ENCODE data around the gene SUDS3. TPM values are rescaled to one million over a fixed set of nuclear protein-coding genes. Genes with fewer than 3 reads are reported as not detected.

The SUDS3 gene
- total and polyA plus RNA-seq, 10 of the 15 experiments (the other 5 are each of a cell fraction or from before 2014, with no cell fraction given) = 5.2 to 42.8 (median 21.7) TPM

DNA sequence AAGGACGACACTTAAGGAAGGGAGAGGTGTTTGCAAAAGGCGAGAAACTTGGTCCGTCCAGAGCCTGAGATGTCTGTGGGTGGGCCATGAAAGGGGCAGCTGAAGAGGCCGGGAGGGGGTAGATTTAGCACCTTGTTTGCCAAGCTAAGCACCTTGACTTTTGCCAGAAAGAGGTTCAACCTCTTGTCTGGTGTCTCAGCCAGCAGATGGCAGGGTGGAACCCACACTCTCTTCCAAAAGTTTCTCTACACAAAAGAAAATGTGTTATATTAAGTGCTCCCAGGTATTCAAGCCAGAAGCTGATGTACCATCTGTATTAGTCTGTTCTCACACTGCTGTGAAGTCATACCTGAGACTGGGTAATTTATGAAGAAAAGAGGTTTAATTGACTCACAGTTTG, 69.9 kb downstream of the SUDS3 start (continued):
- TF ChIP-seq, protein P1, sequence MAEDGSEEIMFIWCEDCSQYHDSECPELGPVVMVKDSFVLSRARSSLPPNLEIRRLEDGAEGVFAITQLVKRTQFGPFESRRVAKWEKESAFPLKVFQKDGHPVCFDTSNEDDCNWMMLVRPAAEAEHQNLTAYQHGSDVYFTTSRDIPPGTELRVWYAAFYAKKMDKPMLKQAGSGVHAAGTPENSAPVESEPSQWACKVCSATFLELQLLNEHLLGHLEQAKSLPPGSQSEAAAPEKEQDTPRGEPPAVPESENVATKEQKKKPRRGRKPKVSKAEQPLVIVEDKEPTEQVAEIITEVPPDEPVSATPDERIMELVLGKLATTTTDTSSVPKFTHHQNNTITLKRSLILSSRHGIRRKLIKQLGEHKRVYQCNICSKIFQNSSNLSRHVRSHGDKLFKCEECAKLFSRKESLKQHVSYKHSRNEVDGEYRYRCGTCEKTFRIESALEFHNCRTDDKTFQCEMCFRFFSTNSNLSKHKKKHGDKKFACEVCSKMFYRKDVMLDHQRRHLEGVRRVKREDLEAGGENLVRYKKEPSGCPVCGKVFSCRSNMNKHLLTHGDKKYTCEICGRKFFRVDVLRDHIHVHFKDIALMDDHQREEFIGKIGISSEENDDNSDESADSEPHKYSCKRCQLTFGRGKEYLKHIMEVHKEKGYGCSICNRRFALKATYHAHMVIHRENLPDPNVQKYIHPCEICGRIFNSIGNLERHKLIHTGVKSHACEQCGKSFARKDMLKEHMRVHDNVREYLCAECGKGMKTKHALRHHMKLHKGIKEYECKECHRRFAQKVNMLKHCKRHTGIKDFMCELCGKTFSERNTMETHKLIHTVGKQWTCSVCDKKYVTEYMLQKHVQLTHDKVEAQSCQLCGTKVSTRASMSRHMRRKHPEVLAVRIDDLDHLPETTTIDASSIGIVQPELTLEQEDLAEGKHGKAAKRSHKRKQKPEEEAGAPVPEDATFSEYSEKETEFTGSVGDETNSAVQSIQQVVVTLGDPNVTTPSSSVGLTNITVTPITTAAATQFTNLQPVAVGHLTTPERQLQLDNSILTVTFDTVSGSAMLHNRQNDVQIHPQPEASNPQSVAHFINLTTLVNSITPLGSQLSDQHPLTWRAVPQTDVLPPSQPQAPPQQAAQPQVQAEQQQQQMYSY (CRISPR knock-in tag; IDR thresholded peaks at IDR 0.05) = no peak
- no peak for TF ChIP-seq NFYB (IDR thresholded peaks at IDR 0.05; ENCODE audit: insufficient read depth, low read depth, low read length)
- TF ChIP-seq, protein P2, sequence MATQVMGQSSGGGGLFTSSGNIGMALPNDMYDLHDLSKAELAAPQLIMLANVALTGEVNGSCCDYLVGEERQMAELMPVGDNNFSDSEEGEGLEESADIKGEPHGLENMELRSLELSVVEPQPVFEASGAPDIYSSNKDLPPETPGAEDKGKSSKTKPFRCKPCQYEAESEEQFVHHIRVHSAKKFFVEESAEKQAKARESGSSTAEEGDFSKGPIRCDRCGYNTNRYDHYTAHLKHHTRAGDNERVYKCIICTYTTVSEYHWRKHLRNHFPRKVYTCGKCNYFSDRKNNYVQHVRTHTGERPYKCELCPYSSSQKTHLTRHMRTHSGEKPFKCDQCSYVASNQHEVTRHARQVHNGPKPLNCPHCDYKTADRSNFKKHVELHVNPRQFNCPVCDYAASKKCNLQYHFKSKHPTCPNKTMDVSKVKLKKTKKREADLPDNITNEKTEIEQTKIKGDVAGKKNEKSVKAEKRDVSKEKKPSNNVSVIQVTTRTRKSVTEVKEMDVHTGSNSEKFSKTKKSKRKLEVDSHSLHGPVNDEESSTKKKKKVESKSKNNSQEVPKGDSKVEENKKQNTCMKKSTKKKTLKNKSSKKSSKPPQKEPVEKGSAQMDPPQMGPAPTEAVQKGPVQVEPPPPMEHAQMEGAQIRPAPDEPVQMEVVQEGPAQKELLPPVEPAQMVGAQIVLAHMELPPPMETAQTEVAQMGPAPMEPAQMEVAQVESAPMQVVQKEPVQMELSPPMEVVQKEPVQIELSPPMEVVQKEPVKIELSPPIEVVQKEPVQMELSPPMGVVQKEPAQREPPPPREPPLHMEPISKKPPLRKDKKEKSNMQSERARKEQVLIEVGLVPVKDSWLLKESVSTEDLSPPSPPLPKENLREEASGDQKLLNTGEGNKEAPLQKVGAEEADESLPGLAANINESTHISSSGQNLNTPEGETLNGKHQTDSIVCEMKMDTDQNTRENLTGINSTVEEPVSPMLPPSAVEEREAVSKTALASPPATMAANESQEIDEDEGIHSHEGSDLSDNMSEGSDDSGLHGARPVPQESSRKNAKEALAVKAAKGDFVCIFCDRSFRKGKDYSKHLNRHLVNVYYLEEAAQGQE (IDR thresholded peaks at IDR 0.05; ENCODE audit: low read depth, low read length) = no peak

DNA sequence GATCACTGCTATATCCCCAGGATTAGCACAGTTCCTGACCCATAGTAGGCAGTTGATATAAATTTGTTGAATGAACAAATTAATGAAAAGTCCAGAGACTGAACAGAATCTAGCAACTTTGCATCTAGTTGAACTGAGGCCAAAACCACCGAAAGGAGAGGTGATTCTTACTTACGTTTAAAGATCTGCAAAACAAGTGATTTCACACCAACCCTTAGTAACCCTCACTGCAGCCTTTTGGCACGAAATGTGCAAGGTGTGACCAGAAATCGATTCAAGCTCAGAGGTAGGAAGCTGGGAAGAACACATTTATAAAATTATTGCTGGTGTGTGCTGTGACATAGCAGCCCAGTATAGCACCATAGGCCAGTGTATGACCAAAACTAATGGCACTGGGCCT, 70.8 kb downstream of the SUDS3 start:
- no peak overlapping the region for H2AFZ ChIP-seq (ENCODE audit: control insufficient read depth, low read depth, low read length)
- FAIRE-seq = no peak
- H3K36me3 ChIP-seq (ENCODE audit: control insufficient read depth in 2 of 2, insufficient read depth in 2 of 2, low read length in 1 of 2) = no peaks in the 10 kb centered on the region
- H3K4me3 ChIP-seq = no peak overlapping the region
- no TSS peak for BruUV-seq (replicated peaks)
- no peak for ATAC-seq
- ChIA-PET RAD21 (ENCODE audit: unreplicated experiment) (no interaction called here), POLR2A (no interaction called here), SMC1A (ENCODE audit: uncharacterized antibody, unreplicated experiment) (no interaction called here), CTCF (no interaction called here)
- no peaks in the 10 kb centered on the region for H4K20me1 ChIP-seq (ENCODE audit: control insufficient read depth, insufficient read depth)
- H3K4me1 ChIP-seq (ENCODE audit: control insufficient read depth, insufficient read depth, low read length) = no peaks in the 10 kb centered on the region
- H3K27me3 ChIP-seq (replicated peaks in 1 of 2; ENCODE audit: control insufficient read depth in 2 of 2, insufficient read depth in 2 of 2, low read length in 1 of 2) = no peaks in the 10 kb centered on the region
- no peak overlapping the region for H3K4me2 ChIP-seq (ENCODE audit: control insufficient read depth, insufficient read depth)
- no peak overlapping the region for H3K9ac ChIP-seq (ENCODE audit: control insufficient read depth, insufficient read depth, low read length)
- no peak for DNase-seq (ENCODE audit: low read depth, low spot score)
- no peaks in the 10 kb centered on the region for H3K9me3 ChIP-seq (replicated peaks; ENCODE audit: control insufficient read depth, insufficient read depth, low read length)
- in situ Hi-C loops (cut with MboI) = no loop called here
- H3K79me2 ChIP-seq (ENCODE audit: control insufficient read depth, insufficient read depth, low read length) = no peaks in the 10 kb centered on the region
- WGBS (ENCODE audit: insufficient coverage, insufficient replicate concordance, low lambda C conversion rate, missing lambda C conversion rate) = 18% methylated on average over 4 of the region's 4 CpGs
- no peak overlapping the region for H3K27ac ChIP-seq (ENCODE audit: control insufficient read depth, insufficient read depth)
- intact Hi-C loops (cut with micrococcal nuclease; ENCODE audit: unreplicated experiment) = no loop called here
- TF ChIP-seq ATF7 (IDR thresholded peaks at IDR 0.05; ENCODE audit: low read depth) = no peak
- TF ChIP-seq, protein P3, sequence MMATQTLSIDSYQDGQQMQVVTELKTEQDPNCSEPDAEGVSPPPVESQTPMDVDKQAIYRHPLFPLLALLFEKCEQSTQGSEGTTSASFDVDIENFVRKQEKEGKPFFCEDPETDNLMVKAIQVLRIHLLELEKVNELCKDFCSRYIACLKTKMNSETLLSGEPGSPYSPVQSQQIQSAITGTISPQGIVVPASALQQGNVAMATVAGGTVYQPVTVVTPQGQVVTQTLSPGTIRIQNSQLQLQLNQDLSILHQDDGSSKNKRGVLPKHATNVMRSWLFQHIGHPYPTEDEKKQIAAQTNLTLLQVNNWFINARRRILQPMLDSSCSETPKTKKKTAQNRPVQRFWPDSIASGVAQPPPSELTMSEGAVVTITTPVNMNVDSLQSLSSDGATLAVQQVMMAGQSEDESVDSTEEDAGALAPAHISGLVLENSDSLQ (IDR thresholded peaks at IDR 0.05) = no peak
- TF ChIP-seq, protein P4, sequence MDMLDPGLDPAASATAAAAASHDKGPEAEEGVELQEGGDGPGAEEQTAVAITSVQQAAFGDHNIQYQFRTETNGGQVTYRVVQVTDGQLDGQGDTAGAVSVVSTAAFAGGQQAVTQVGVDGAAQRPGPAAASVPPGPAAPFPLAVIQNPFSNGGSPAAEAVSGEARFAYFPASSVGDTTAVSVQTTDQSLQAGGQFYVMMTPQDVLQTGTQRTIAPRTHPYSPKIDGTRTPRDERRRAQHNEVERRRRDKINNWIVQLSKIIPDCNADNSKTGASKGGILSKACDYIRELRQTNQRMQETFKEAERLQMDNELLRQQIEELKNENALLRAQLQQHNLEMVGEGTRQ (IDR thresholded peaks at IDR 0.05; ENCODE audit: borderline replicate concordance, low read depth, low read length) = no peak
- TF ChIP-seq IKZF2 (IDR thresholded peaks at IDR 0.05) = no peak
- TF ChIP-seq PAX8 (IDR thresholded peaks at IDR 0.05) = no peak
- no peak for TF ChIP-seq ETV6 (conservative IDR thresholded peaks at IDR 0.05 in 1 of 2, IDR thresholded peaks at IDR 0.05 in 1 of 2; ENCODE audit: borderline replicate concordance in 1 of 2, low read depth in 1 of 2)
- TF ChIP-seq, protein P5, sequence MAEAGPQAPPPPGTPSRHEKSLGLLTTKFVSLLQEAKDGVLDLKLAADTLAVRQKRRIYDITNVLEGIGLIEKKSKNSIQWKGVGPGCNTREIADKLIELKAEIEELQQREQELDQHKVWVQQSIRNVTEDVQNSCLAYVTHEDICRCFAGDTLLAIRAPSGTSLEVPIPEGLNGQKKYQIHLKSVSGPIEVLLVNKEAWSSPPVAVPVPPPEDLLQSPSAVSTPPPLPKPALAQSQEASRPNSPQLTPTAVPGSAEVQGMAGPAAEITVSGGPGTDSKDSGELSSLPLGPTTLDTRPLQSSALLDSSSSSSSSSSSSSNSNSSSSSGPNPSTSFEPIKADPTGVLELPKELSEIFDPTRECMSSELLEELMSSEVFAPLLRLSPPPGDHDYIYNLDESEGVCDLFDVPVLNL (IDR thresholded peaks at IDR 0.05; ENCODE audit: low read depth, low read length) = no peak
- no peak for TF ChIP-seq SIX5 (IDR thresholded peaks at IDR 0.05; ENCODE audit: low read depth, low read length, severe bottlenecking)
